NCI-H1694 treated with DMSO at 0.1 percent for 48 hours (cell line): Measurements from ENCODE around the gene ZP2.
"Not testable (repeated sequence)": the region's sequence is repeated elsewhere in the genome, so short reads cannot be mapped to it uniquely, and the experiment has no call there.

ENCODE experiments used
- DNase-seq: peaks from one replicate; lab custom pipeline; 2025; lab: John Stamatoyannopoulos, UW

Gene ZP2

DNA sequence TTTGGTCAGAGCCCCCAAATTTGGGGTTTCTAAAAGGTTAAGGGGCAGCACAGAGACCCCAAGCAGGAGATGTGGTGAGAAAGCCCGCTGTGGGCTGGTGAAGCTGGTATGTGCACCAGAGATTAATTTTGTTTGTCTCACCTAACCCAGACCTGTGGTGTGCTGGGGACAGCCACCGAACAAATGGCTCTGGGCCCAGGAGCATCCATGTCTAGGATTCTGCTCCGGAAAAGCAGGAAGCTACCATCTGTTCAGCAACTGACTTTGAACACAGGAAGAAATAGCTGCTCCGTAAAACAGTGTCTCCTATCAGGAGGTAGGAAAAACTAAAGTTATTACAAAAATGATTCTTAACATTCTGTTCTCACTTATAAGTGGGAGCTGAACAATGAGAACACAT, 2.7 kb upstream of the ZP2 start:
- no peak for DNase-seq

- DNase-seq = no peak
Observed at GRCh38 chr16:21208446-21209230, 2.7 kb downstream of the ZP2 start.

DNA sequence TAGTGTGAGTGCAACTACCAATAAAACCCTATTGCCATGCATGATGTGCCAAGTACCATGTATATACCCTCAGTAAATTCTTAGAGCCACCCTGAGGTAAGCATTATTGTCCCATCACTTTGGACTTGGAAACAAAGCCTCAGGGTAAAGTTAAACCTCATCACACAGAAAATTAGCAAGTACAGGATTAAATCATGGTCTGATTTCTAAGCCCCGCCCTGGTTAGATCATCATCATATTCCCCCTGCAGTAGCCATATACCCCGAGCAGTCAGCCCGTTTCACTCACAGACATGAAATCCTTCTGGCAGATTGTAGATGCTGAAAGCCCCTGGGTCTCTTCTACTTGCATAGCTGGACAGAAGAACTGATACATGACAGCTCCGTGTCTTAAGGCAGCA, 4.8 kb downstream of the ZP2 start:
- no peak for DNase-seq

GRCh38 chr16:21205303-21205702, 6.1 kb downstream of the ZP2 start:
- no peak for DNase-seq

DNA sequence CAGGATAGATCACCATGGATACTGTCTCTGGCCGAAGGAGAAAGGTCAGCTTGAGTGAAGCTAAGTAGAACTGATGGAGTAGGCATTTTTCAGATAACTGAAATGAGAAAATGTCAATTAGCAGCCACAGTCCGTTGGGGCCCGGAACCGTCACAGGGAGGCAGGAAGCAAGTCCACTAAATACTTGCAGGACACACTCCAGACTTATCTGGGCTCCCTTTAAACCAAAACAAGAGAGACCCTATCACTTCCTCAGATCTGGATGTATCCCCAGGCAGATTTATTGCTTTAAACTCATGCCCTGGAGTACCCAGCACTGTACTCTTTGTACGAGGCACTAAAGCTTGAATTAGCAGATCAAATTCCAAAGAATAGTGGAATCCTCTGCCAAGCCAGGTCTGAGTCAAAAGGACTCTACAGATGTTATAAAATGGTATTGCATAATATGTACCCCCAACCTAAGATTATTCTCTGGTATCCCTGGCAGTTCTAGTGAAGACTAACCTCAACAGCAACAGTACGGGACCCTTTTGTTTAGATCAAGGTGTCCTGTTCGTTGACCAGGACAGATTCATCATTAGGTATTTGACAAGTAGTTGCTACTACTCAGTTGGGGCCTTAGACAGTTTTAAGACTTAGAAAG, 8.1 kb downstream of the ZP2 start:
- no peak for DNase-seq

GRCh38 chr16:21199607-21200218, 11.7 kb downstream of the ZP2 start:
- DNase-seq = no peak

DNA sequence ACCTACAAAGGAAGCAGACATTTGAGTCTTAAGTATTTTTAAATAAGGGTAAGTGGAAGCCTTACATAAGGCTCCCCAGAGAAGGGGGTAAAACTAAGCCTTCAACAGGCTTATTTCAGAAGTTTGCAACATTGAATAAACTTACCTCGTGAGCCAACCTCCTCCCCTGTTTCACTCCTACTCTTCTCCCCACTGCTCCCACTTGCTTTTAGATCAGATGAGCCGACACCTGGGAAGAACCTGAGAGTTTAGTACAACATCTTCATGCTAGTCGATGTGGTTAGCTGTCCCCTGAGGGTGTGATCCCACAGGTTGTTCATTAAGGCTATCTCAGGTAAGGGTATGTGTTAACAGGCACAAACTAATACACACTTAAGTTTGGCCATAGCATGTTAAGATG, 13.8 kb downstream of the ZP2 start:
- DNase-seq = no peak

DNA sequence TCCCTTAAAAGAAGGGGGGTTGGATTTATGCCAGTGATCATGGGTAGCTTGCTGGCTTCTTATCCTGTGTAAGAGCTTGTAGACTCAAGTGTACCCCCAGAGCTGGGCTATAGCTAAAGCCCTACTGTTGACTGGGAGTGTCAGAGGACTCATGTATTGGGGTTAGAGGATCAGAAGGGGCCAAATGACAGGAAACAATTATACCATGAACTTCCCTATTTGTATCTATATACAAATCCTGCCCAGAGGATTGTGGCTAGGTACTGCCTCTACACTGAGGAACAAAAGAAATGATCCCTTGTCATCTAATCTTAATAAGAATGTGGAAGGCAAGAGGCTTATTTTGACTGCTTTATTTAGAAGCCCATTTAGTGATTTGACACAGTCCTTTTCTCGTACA, 14.3 kb downstream of the ZP2 start:
- DNase-seq = no peak

GRCh38 chr16:21195330-21195729, 16.0 kb downstream of the ZP2 start:
- DNase-seq = not testable (repeated sequence)

DNA sequence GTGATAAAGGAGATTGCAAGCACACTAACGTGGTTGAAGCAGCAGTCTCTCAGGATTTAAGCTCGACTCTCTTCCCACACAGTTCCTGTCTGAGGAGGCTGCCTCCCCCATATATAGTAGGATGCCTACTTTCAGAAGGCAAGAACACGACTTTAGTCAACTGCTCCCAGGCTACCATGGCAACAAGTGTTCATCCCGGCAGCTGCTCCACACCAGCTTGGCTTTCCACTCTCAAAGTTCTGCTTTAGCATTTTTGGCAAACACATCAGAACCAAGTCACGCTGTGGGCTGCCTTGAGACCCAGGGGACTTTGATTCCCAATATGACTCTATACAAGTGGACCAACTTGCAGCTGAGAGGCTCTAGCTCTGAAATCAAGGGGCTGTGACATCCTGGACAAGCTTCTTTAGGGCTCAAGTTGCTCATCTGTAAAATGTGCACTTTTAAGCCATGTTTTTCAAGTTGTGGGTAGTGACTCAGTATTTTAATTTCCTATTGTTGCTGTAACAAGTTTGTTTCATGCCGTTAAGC, 16.5 kb downstream of the ZP2 start:
- DNase-seq = no peak

DNA sequence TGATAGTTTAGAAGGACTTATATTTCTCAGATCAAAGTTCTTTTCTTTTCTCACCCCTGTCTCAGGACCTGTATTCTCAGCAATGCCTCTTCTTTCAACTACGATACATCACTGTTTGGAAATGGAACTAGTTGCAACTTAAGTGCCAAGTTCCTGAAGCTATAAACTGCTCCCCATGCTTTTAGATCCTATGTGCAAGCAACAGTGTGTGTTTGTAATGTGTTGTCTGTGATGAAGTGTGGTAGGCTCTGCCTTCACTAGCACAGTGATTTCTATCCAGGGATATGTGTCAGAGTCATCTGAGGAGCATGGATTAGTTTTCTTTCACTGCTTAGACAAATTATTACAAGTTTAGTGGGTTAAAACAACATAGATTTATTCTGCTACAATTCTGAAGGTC, 18.4 kb downstream of the ZP2 start:
- DNase-seq = no peak

- DNase-seq = no peak
Observed at GRCh38 chr16:21190599-21190998, 20.8 kb downstream of the ZP2 start.

DNA sequence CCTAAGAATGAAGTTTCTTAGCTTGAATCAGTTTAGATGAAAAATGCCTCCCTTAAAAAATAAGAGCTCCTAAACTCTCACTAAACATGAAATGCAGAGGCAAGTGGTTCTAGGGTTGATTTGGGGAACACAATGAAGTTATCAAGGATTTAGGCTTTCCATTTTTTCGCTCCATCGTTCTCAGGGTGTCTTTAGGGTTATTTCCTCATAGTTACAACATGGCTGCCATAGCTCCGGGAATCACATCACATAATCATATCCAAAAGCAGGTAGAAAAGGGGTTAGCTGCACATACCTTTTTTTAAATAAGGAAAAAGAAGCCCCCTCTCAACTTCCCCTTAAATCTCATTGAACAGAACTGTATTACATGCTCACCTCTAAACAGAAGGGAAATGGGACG, 21.4 kb downstream of the ZP2 start:
- no peak for DNase-seq

- no peak for DNase-seq
Observed at GRCh38 chr16:21189311-21189710, 22.1 kb downstream of the ZP2 start.

GRCh38 chr16:21186326-21186691, 25.1 kb downstream of the ZP2 start:
- DNase-seq = no peak

DNA sequence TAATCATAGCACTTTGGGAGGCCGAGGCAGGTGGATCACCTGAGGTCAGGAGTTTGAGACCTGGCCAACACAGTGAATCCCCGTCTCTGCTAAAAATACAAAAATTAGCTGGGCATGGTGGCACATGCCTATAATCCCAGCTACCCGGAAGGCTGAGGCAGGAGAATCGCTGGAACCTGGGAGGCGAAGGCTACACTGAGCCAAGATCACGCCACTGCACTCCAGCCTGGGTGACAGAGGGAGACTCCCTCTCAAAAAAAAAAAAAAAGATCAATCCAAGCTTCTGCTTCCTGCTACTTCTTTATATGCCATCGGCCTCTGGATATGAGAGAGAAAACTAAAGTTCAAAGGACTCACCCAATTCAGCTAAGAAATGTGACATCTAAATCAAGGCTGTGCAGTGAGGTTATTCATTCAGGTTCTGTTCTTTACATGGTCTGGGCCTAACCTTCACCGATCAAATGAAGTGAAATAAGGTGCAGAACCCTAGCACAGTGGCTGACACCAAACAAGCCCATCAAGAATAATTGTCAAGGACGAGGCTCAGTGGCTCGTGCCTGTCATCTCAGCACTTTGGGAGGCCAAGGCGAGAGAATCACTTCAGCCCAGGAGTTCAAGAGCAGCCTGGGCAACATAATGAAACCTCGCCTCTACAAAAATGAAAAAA, 25.6 kb downstream of the ZP2 start:
- no peak for DNase-seq

DNA sequence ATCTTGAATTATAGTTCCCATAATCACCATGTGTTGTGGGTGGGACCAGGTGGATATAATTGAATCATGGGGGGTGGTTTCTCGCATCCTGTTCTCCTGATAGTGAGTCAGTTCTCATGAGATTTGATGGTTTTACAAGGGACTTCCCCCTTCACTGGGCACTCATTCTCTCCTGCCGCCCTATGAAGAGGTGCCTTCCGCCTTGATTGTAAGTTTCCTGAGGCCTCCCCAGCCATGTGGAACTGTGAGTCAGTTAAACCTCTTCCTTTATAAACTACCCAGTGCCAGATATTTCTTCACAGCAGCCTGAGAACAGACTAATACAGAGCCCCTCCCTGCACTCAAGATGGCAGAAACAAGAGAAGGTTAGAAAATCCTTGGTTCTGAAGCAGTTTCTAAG, 26.5 kb downstream of the ZP2 start:
- no peak for DNase-seq

GRCh38 chr16:21183995-21184394, 27.4 kb downstream of the ZP2 start:
- DNase-seq = no peak

DNA sequence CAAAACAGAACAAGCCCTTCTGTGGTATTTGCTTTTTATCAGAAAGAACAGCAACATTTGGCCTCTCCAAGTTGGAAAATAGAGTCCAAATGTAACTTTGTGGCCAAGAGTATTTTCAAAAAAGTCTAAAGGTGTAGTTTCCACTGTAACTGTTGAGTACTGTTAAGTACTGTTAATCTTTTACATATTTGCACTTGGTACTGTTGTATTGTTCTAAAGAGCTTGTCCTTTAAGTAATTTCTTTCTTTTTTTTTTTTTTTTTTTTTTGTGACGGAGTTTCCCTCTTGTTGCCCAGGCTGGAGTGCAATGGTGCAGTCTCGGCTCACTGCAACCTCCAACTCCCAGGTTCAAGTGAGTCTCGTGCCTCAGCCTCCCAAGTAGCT, 31.4 kb downstream of the ZP2 start:
- no peak for DNase-seq

DNA sequence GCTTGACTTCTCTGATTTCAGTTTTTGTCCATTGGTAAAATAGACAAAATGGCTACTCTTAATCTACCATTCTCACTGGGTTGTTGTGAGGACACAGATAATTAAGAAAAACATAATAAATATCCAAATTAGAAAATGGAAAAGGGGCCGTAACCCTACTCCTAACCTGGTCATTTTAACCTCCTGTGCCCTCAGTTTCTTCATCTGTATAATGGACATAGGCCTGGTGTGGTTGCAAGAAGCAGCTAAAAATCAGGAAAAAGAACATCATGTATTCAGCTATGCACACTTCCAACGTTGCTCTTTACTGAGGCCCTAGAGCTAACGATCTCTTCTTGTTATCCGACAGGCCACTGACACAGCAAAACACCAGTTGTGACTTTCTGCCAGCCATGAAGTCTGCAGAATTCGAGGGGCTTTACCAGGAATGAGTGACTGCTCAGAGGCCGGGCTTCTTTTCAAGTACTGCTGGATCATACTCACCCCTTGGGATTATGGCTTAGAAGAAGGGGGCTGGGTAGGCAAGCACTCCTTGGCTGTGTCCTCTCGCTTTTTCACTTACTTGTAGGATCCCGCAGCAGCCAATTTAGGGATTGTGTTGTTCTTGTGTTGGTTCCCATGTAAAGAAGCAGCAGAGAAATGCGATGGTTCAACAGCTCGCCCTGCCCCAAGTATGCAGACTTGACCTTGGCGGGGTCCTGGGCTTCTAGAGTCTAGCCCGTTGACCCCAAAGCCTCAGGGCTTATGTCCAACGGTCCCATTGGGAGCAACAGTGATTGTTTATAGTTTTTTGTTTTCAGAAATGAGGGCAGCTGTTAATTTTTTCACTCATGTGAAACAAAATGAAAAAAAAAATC, 32.0 kb downstream of the ZP2 start:
- DNase-seq = no peak

GRCh38 chr16:21175397-21175796, 36.0 kb downstream of the ZP2 start:
- no peak for DNase-seq

- no peak for DNase-seq
Observed at GRCh38 chr16:21172650-21173049, 38.7 kb downstream of the ZP2 start.
